ENCODE data around the gene ADAM12.
"Not testable (repeated sequence)": the region's sequence is repeated elsewhere in the genome, so short reads cannot be mapped to it uniquely, and the experiment has no call there.

Gene ADAM12

GRCh38 chr10:126402721-126403695 lies 14.7 kb upstream of the ADAM12 start:
- no peak for DNase-seq

GRCh38 chr10:126400641-126401040 lies 12.4 kb upstream of the ADAM12 start:
- no peak for DNase-seq

DNA sequence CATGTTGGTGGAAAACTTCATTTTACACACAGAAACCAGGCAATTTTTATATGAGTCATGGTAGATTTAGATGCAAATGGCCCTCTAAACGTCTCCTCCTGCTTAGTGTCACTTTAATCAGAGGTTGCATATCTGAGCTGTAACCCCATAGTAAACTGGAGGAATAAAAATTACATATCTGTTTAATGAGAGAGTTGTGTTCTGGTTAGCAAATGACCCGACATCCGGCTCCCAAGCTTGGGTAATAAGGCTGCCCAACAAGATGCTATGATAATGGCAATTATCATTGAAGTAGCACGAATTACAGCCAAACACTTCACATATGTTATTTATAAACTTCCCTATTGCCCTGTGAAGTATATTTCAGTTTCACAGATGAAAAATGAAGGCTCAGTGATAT lies 10.6 kb upstream of the ADAM12 start:
- no peak for DNase-seq

DNA sequence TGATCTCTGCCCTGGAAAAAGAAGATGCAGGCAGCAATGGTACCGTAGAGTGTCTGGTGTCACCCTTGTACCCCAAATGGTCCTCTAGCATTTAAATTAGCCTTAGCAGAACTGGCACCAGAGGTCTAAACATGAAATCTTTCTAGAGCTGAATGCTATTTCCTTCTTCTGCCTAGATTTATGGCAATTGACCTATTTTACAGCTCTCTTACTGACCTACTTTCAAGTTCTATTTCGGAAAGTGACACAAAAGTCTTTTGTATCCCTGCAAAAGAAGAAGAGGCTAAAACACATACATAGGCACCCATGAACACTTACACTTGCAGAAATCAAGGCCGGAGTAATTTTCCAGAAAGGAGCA lies 10.1 kb upstream of the ADAM12 start:
- DNase-seq: no peak

- DNase-seq: no peak
These were observed 9.5 kb upstream of the ADAM12 start for GRCh38 chr10:126397640-126398382.

- no peak for DNase-seq
These were observed 8.9 kb upstream of the ADAM12 start for GRCh38 chr10:126397156-126397555.

GRCh38 chr10:126394948-126395347 lies 6.7 kb upstream of the ADAM12 start:
- DNase-seq: no peak

DNA sequence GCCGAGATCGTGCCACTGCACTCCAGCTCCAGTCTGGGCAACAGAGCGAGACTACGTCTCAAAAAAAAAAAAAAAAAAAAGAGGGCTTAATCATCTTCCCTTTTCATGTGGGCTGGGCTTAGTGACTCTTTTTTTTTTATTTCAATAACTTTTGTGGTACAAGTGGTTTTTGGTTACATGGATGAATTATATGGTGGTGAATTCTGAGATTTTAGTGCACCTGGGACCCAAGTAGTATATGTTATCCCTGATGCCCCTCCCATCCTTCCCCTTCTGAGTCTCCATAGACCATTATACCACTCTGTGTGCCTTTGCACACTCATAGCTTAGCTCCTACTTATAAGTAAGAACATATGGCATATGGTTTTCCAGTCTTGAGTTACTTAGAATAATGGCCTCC lies 4.8 kb upstream of the ADAM12 start:
- no peak for DNase-seq

GRCh38 chr10:126392469-126392868 lies 4.2 kb upstream of the ADAM12 start:
- no peak for DNase-seq

GRCh38 chr10:126392068-126392467 lies 3.8 kb upstream of the ADAM12 start:
- DNase-seq: no peak

GRCh38 chr10:126391192-126391885 lies 3.1 kb upstream of the ADAM12 start:
- DNase-seq: no peak

DNA sequence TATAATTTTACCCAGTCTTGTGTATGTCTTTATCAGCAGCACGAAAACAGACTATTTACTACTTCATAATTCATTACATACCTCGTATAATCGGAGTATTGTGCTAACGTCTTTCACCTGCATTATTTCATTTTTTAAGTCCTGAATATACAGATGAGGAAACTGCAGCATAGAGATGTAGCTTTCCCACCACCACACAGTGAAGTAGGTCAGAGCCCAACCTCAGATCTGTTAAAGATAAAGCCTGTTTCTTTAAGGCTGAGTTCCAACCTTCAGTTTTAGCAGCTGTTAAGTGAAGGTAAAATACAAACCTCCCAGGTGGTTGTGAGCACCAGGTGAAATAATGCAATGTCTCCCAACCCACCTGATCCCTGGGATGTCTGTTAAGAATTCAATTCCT lies 2.0 kb upstream of the ADAM12 start:
- no peak for DNase-seq

- DNase-seq: peak; percentile 43 to 63
These were observed 996 bp downstream of the ADAM12 start for GRCh38 chr10:126387041-126387921.

DNA sequence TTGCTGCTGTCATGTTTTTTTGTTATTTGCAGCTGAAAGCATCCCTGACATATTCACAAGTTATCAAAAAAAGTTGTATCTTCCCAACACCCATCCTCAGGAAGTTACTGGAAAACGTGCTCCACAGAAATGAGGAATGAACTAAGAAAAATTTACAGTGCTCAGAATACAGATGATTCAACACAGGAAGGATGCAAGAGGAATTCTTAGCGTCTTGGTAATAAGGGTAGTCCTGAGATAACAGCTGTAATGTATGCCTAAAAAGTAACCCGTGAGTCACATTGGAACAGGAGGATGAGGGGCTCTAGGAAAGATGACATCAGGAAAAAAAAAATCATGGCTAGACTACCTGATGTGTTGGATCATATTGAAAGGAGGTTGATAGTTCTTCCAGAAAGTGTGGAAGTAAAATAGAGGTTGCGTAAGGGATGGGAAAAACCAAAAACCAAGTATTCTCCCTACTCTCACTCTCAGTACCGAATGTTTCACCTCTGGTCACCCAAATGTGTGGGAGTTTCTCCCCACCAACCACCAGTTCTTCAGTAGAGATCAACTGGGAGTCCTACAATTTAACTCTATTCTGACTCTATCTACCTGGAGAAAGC lies 3.9 kb downstream of the ADAM12 start:
- no peak for DNase-seq

GRCh38 chr10:126380352-126381076 lies 7.8 kb downstream of the ADAM12 start:
- DNase-seq: no peak

GRCh38 chr10:126379166-126379565 lies 9.1 kb downstream of the ADAM12 start:
- DNase-seq: not testable (repeated sequence)

DNA sequence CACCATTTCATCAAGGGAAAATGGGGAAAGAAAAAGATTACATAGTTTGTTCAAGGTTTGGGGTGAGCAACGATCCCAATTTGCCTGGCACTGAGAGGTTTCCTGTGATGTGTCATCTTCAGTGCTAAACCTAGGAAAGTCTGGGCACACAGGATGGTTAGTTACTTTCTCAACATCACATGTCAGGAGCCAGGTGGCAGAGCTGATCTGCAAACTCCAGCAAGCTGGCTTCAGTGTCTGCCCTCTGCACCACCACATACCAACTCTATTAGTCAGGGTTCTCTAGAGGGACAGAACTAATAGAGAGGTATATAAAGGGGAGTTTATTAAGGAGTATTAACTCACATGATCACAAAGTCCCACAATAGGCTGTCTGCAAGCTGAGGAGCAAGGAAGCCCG lies 11.3 kb downstream of the ADAM12 start:
- DNase-seq: no peak

DNA sequence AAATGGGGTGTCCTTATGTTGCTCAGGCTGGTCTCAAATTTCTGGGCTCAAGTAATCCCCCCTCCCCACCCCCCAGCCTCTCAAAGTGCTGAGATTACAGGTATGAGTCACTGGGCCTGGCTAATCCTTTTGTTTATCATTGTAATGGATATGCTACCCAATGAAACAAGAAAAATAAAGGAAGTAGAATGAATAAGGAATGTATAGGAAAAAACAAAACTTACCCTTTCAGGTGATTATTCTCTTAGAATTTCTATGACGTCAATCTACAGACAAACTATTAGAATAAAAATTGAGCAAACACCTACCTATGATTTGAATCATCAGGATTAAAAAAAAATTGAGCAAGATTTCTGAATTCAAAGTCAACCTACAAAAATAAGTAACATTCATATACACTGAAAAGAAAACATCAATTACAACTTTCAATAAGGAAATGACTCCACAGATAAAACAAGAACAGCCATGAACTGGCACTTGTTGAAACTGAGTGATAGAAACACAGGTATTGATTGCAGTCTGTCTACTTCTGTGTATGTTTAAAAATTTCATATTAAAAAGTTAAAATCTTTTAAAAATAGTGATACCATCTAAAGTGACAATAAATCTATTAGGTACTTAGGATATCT lies 12.2 kb downstream of the ADAM12 start:
- no peak for DNase-seq

GRCh38 chr10:126375299-126375698 lies 13.0 kb downstream of the ADAM12 start:
- no peak for DNase-seq

DNA sequence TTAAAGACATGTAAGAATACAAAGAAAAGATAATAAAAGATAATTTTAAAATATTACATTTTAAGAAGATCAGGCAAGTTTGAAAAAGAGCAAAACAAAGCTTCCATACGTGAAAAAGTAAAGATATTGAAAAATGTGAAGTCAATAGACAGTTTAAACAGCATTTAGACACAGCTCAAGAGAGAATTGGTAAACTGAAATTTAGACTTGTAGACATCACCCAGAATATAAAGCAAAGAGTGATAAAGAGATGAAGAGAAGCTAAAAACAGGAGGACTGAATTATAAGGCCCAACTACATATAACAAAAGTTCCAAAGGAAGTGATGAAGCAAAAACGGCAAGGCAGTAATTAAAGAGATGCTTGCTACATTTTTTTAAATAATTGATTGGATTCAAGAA lies 13.8 kb downstream of the ADAM12 start:
- DNase-seq: no peak

GRCh38 chr10:126373972-126374371 lies 14.3 kb downstream of the ADAM12 start:
- no peak for DNase-seq

All from activated CD4-positive, alpha-beta T cell treated with anti-CD3 and anti-CD28 coated beads, Interleukin-2, amount 50 U/mL, for 48 hours (primary cell).